SK-N-SH treated with all-trans-retinoic acid at 6 μM for 48 hours (cell line): Measurements from ENCODE around the gene NUDT13.

ENCODE experiments used
- ATAC-seq: fragments of 200-7000 bp; cut with Tn5 transposase; 3 replicates; pipeline ENCODE4 v1.9.1; 2020; ENCODE audit warnings: mild to moderate bottlenecking, moderate library complexity
- BACH2 ChIP-seq: fragments of 250-450 bp; sonication (Bioruptor Pico); IDR thresholded peaks from 2 replicates; pipeline ENCODE4 v1.9.0; 2021; ENCODE audit warnings: mild to moderate bottlenecking, borderline replicate concordance
- CREB5 ChIP-seq: fragments of 250-450 bp; sonication (Bioruptor Pico); IDR thresholded peaks from 2 replicates; pipeline ENCODE4 v1.5.1; 2020; ENCODE audit warnings: low read depth, mild to moderate bottlenecking, moderate library complexity
- CSDC2 ChIP-seq: fragments of 250-450 bp; sonication (Bioruptor Pico); IDR thresholded peaks from 2 replicates; pipeline ENCODE4 v1.5.0; 2020; ENCODE audit warnings: mild to moderate bottlenecking, moderate library complexity
- CSRNP3 ChIP-seq: fragments of 250-450 bp; sonication (Bioruptor Pico); IDR thresholded peaks from 2 replicates; pipeline ENCODE4 v1.5.1; 2021; ENCODE audit warnings: mild to moderate bottlenecking, moderate library complexity
- ESRRG ChIP-seq: fragments of 250-450 bp; sonication (Bioruptor Pico); IDR thresholded peaks from 2 replicates; pipeline ENCODE4 v1.6.1; 2021; ENCODE audit warnings: mild to moderate bottlenecking
- GLIS3 ChIP-seq: fragments of 250-450 bp; sonication (Bioruptor Pico); IDR thresholded peaks from 2 replicates; pipeline ENCODE4 v1.5.0; 2020; ENCODE audit warnings: mild to moderate bottlenecking, moderate library complexity
- ISL1 ChIP-seq: fragments of 250-450 bp; sonication (Bioruptor Pico); IDR thresholded peaks from 2 replicates; pipeline ENCODE4 v2.1.2; 2022; ENCODE audit warnings: mild to moderate bottlenecking, moderate library complexity
- OSR1 ChIP-seq: fragments of 250-450 bp; sonication (Bioruptor Pico); IDR thresholded peaks from 2 replicates; pipeline ENCODE4 v1.8.0; 2022; ENCODE audit warnings: moderate library complexity, mild to moderate bottlenecking, inconsistent platforms
- PATZ1 ChIP-seq: fragments of 250-450 bp; sonication (Bioruptor Pico); IDR thresholded peaks from 2 replicates; pipeline ENCODE4 v1.8.0; 2020; ENCODE audit warnings: mild to moderate bottlenecking, moderate library complexity, borderline replicate concordance
- POU6F1 ChIP-seq: fragments of 250-450 bp; sonication (Bioruptor Pico); IDR thresholded peaks from 2 replicates; pipeline ENCODE4 v1.8.0; 2021; ENCODE audit warnings: low read depth, mild to moderate bottlenecking, moderate library complexity, borderline replicate concordance
- PPARA ChIP-seq: fragments of 250-450 bp; sonication (Bioruptor Pico); IDR thresholded peaks from 2 replicates; pipeline ENCODE4 v1.5.0; 2020; ENCODE audit warnings: mild to moderate bottlenecking, borderline replicate concordance
- RARB ChIP-seq: fragments of 250-450 bp; sonication (Bioruptor Pico); IDR thresholded peaks from 2 replicates; pipeline ENCODE4 v1.8.0; 2021; ENCODE audit warnings: mild to moderate bottlenecking, moderate library complexity
- SNAI2 ChIP-seq: fragments of 250-450 bp; sonication (Bioruptor Pico); IDR thresholded peaks from 2 replicates; pipeline ENCODE4 v1.5.0; 2020; ENCODE audit warnings: mild to moderate bottlenecking, moderate library complexity
- TCF4 ChIP-seq: fragments of 250-450 bp; sonication (Bioruptor Pico); IDR thresholded peaks from 2 replicates; pipeline ENCODE4 v1.8.0; 2021; ENCODE audit warnings: mild to moderate bottlenecking, moderate library complexity, borderline replicate concordance
- TSHZ2 ChIP-seq: fragments of 250-450 bp; sonication (Bioruptor Pico); IDR thresholded peaks from 2 replicates; pipeline ENCODE4 v1.5.0; 2020; ENCODE audit warnings: mild to moderate bottlenecking, moderate library complexity
- ZC3H10 ChIP-seq: fragments of 250-450 bp; sonication (Bioruptor Pico); IDR thresholded peaks from 2 replicates; pipeline ENCODE4 v1.5.1; 2021; ENCODE audit warnings: mild to moderate bottlenecking, moderate library complexity
- ZFP3 ChIP-seq: fragments of 250-450 bp; sonication (Bioruptor Pico); IDR thresholded peaks from 2 replicates; pipeline ENCODE4 v1.5.0; 2020; ENCODE audit warnings: mild to moderate bottlenecking, moderate library complexity
- ZFP30 ChIP-seq: fragments of 450-650 bp; formaldehyde crosslinking; IDR thresholded peaks from 2 replicates; pipeline ENCODE4 v1.5.0; 2022; ENCODE audit warnings: mild to moderate bottlenecking, moderate library complexity
- ZNF565 ChIP-seq: fragments of 450-650 bp; formaldehyde crosslinking; conservative IDR thresholded peaks from 2 replicates; pipeline ENCODE4 v1.5.0; 2020; ENCODE audit warnings: low read depth, mild to moderate bottlenecking, moderate library complexity
- ZNF70 ChIP-seq: fragments of 450-650 bp; formaldehyde crosslinking; IDR thresholded peaks from 2 replicates; pipeline ENCODE4 v1.5.0; 2020; ENCODE audit warnings: mild to moderate bottlenecking, moderate library complexity
- ZNF8 ChIP-seq: fragments of 450-650 bp; formaldehyde crosslinking; IDR thresholded peaks from 2 replicates; pipeline ENCODE4 v1.5.0; 2020; ENCODE audit warnings: mild to moderate bottlenecking, moderate library complexity

Gene NUDT13

GRCh38 chr10:73088304-73088703 lies 22.0 kb upstream of the NUDT13 start:
- TF ChIP-seq ZNF565 (CRISPR knock-in tag) (no peak), PPARA (CRISPR knock-in tag) (no peak), CSRNP3 (CRISPR knock-in tag) (no peak), OSR1 (CRISPR knock-in tag) (no peak), TSHZ2 (no peak), ZFP30 (no peak), GLIS3 (no peak), CSDC2 (CRISPR knock-in tag) (no peak), CREB5 (CRISPR knock-in tag) (no peak), TCF4 (CRISPR knock-in tag) (no peak), ZNF8 (CRISPR knock-in tag) (no peak), ESRRG (CRISPR knock-in tag) (no peak)
- ATAC-seq: no peak

- no peak for TF ChIP-seq ZNF70 (CRISPR knock-in tag)
- TF ChIP-seq ZNF565 (CRISPR knock-in tag): no peak
- TF ChIP-seq CREB5 (CRISPR knock-in tag): no peak
- TF ChIP-seq POU6F1 (CRISPR knock-in tag): no peak
- no peak for TF ChIP-seq ZNF8 (CRISPR knock-in tag)
- no peak for TF ChIP-seq ZFP3 (CRISPR knock-in tag)
- TF ChIP-seq PPARA (CRISPR knock-in tag): no peak
- no peak for TF ChIP-seq RARB (CRISPR knock-in tag)
- no peak for TF ChIP-seq CSRNP3 (CRISPR knock-in tag)
- TF ChIP-seq GLIS3: no peak
- TF ChIP-seq ZFP30: no peak
- no peak for TF ChIP-seq BACH2
- no peak for TF ChIP-seq OSR1 (CRISPR knock-in tag)
- ATAC-seq: no peak
These were observed 17.4 kb upstream of the NUDT13 start for GRCh38 chr10:73092830-73093229.

- ATAC-seq: no peak
- TF ChIP-seq SNAI2 (CRISPR knock-in tag) (no peak), ISL1 (CRISPR knock-in tag) (no peak), POU6F1 (CRISPR knock-in tag) (no peak), ZNF70 (CRISPR knock-in tag) (no peak), ZC3H10 (CRISPR knock-in tag) (no peak), ZNF8 (CRISPR knock-in tag) (no peak), BACH2 (no peak), CSDC2 (CRISPR knock-in tag) (no peak), ESRRG (CRISPR knock-in tag) (no peak), PATZ1 (CRISPR knock-in tag) (no peak)
These were observed 16.1 kb upstream of the NUDT13 start for GRCh38 chr10:73093922-73094850.
